DMS 273 (cell line): Measurements from ENCODE around the gene ERMP1.
A peak's percentile ranks its signal among the peaks of the same experiment; 100 is the strongest.
"Not testable (repeated sequence)": the region's sequence is repeated elsewhere in the genome, so short reads cannot be mapped to it uniquely, and the experiment has no call there.

Experiments
- DNase-seq: peaks from one replicate; lab custom pipeline; 2025; ENCODE audit not compliant: unreplicated experiment; lab: John Stamatoyannopoulos, UW

ERMP1 gene

GRCh38 chr9:5832538-5833529 lies at the start of gene ERMP1:
Gene ERMP1, minus strand, starts transcription at chr9:5833117. Its CDS starts 90 bp downstream, at chr9:5833027.
- DNase-seq = peak; percentile 92

GRCh38 chr9:5882244-5883012 lies 49.5 kb upstream of the ERMP1 start:
- not testable (repeated sequence) for DNase-seq

GRCh38 chr9:5879419-5880181 lies 46.7 kb upstream of the ERMP1 start:
- peak; percentile 13 for DNase-seq

GRCh38 chr9:5876711-5877110 lies 43.8 kb upstream of the ERMP1 start:
- no peak for DNase-seq

GRCh38 chr9:5876026-5876425 lies 43.1 kb upstream of the ERMP1 start:
- no peak for DNase-seq

GRCh38 chr9:5874048-5874447 lies 41.1 kb upstream of the ERMP1 start:
- no peak for DNase-seq

GRCh38 chr9:5873439-5873838 lies 40.5 kb upstream of the ERMP1 start:
- no peak for DNase-seq

- DNase-seq = no peak
Measured at GRCh38 chr9:5872511-5872910, 39.6 kb upstream of the ERMP1 start.

- DNase-seq = no peak
Measured at GRCh38 chr9:5871785-5872184, 38.9 kb upstream of the ERMP1 start.

GRCh38 chr9:5870691-5871090 lies 37.8 kb upstream of the ERMP1 start:
- DNase-seq = peak; percentile 30

GRCh38 chr9:5870020-5870339 lies 37.1 kb upstream of the ERMP1 start:
- DNase-seq = no peak

GRCh38 chr9:5869315-5870019 lies 36.5 kb upstream of the ERMP1 start:
- peak; percentile 24 for DNase-seq

- no peak for DNase-seq
Measured at GRCh38 chr9:5868235-5868634, 35.3 kb upstream of the ERMP1 start.

GRCh38 chr9:5866685-5867084 lies 33.8 kb upstream of the ERMP1 start:
- DNase-seq = no peak

- DNase-seq = no peak
Measured at GRCh38 chr9:5866272-5866671, 33.4 kb upstream of the ERMP1 start.

- DNase-seq = no peak
Measured at GRCh38 chr9:5864446-5864845, 31.5 kb upstream of the ERMP1 start.

GRCh38 chr9:5863092-5863746 lies 30.3 kb upstream of the ERMP1 start:
- no peak for DNase-seq

- DNase-seq = no peak
Measured at GRCh38 chr9:5858833-5859232, 25.9 kb upstream of the ERMP1 start.

GRCh38 chr9:5857928-5858327 lies 25.0 kb upstream of the ERMP1 start:
- no peak for DNase-seq
